ENCODE data around the gene CT55. TPM values are rescaled to one million over a fixed set of nuclear protein-coding genes. Genes with fewer than 3 reads are reported as not detected.
"Not testable (repeated sequence)": the region's sequence is repeated elsewhere in the genome, so short reads cannot be mapped to it uniquely, and the experiment has no call there.

CT55 gene
- total and polyA plus RNA-seq, 8 donors, result 0.16 to 0.43 (median 0.23) TPM; not detected in 3

DNA sequence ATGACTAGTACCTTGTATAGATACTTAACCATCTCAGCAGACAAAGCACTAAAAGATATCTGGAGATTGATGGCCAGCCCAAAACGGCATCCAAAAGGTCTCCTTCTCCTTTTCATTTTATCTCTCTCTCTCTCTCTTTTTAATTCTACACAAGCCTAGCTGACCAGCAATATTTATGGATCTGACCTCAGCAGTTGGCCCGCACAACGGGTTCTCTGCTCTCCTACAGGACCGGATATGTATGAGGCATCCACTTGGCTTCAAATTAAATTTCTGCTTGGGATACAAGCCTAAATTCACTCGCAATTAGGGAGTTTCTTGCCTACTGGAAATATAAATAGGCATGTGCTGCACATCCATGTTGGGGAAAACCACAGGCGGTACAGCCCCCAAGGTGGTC is 22.5 kb upstream of the CT55 start:
- ATAC-seq (no peak), DNase-seq (no peak)
- Histone ChIP-seq H3K27me3 (no peaks in the 10 kb centered on the region), H3K36me3 (no peaks in the 10 kb centered on the region), H3K9me3 (no peaks in the 10 kb centered on the region), H3K4me1 (no peaks in the 10 kb centered on the region), H3K27ac (no peak overlapping the region), H3K4me3 (no peak overlapping the region)
- TF ChIP-seq, protein P1, sequence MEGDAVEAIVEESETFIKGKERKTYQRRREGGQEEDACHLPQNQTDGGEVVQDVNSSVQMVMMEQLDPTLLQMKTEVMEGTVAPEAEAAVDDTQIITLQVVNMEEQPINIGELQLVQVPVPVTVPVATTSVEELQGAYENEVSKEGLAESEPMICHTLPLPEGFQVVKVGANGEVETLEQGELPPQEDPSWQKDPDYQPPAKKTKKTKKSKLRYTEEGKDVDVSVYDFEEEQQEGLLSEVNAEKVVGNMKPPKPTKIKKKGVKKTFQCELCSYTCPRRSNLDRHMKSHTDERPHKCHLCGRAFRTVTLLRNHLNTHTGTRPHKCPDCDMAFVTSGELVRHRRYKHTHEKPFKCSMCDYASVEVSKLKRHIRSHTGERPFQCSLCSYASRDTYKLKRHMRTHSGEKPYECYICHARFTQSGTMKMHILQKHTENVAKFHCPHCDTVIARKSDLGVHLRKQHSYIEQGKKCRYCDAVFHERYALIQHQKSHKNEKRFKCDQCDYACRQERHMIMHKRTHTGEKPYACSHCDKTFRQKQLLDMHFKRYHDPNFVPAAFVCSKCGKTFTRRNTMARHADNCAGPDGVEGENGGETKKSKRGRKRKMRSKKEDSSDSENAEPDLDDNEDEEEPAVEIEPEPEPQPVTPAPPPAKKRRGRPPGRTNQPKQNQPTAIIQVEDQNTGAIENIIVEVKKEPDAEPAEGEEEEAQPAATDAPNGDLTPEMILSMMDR (IDR thresholded peaks at IDR 0.05), result no peak
- intact Hi-C loops (cut with DNase I), result no loop called here

DNA sequence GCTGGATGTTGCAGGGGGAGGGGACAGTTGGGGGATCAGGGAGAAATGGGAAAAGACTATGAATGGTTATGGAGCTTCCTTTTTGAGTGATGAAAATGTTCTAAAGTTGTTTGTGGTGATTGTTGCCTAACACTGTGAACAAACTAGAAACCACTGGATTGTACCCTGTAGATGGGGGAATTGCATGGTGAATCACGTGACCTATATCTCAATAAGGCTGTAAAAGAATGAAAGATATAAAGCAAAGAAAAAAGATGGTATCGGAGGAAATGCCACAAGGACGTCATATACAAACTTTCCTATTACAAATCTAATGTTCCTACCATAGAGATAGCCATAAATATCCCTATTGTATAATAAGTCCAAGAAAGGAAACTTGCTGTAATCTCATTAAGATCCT is 20.6 kb upstream of the CT55 start:
- no peaks in the 10 kb centered on the region for H3K36me3 ChIP-seq
- H3K4me3 ChIP-seq, result no peak overlapping the region
- H3K4me1 ChIP-seq, result no peaks in the 10 kb centered on the region
- no peak for ATAC-seq
- DNase-seq, result no peak
- H3K27ac ChIP-seq, result no peak overlapping the region
- intact Hi-C loops (cut with DNase I), result no loop called here
- TF ChIP-seq, protein P1 (IDR thresholded peaks at IDR 0.05), result no peak
- no peaks in the 10 kb centered on the region for H3K27me3 ChIP-seq
- H3K9me3 ChIP-seq, result no peaks in the 10 kb centered on the region

DNA sequence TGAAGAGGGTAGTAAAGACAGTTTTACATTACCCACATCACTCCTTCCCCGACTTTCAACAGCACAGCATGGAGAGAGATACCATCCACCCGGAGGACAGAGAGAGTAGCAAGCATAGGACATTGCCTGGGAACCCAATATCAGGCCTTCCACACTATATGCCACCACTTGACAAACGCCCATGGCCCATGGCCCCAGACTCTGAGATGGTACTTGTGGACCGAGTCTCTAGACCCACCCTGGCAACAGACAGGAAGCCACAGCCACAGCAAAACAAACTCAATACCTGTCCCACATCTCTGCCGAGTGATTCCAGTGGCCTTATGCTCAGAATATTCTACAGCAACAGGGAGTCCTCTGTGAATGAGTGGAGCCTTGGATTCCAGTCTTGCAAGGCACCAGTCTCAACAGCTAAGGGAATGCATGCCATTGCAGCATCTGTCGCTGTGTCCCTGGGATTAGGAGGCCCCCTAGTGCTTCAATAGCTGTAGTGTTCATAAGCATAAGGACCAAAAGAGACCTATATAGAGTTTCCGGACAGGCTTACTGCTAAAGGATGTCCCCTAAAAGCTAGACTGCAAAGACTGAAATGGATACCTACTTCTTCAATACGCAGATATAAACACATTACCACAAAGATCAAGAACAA is 14.7 kb upstream of the CT55 start:
- peak; percentile 88 for ATAC-seq
- Histone ChIP-seq H3K4me1 (no peaks in the 10 kb centered on the region), H3K27me3 (peaks cover 0 to 7% of the 10 kb centered on the region in 2 donors), H3K4me3 (no peak overlapping the region), H3K9me3 (no peaks in the 10 kb centered on the region), H3K27ac (no peak overlapping the region), H3K36me3 (no peaks in the 10 kb centered on the region)
- intact Hi-C loops (cut with DNase I), result no loop called here
- TF ChIP-seq, protein P1 (IDR thresholded peaks at IDR 0.05), result peak; percentile 27 to 51
- DNase-seq, result peak in 2 of 4 donors; percentile 10 to 55

DNA sequence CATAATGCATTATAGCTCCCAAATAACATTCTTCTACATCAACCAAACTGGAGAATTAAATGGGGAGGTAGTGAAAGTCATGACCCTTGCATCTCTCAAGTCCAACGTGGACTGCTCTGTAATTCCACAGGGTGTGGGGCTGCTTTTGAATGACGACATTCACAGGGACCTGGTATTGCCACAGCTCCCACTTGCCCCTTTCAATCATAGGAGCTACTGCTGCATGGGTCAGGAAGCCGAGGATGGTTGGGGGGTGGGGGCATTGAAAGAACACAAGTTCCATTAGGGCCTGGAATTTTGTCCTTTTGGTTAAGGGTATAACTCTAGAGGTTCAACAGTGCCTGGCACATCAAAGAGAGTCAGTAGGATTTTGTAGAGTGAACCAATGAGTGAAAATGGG is 7.4 kb upstream of the CT55 start:
- H3K9me3 ChIP-seq, result no peaks in the 10 kb centered on the region
- TF ChIP-seq, protein P1 (IDR thresholded peaks at IDR 0.05), result no peak
- intact Hi-C loops (cut with DNase I), result no loop called here
- peaks cover 0 to under 1% of the 10 kb centered on the region in 2 donors for H3K27me3 ChIP-seq
- H3K27ac ChIP-seq, result no peak overlapping the region
- ATAC-seq (no peak), DNase-seq (no peak)
- H3K36me3 ChIP-seq, result no peaks in the 10 kb centered on the region
- H3K4me3 ChIP-seq, result no peak overlapping the region
- no peaks in the 10 kb centered on the region for H3K4me1 ChIP-seq

DNA sequence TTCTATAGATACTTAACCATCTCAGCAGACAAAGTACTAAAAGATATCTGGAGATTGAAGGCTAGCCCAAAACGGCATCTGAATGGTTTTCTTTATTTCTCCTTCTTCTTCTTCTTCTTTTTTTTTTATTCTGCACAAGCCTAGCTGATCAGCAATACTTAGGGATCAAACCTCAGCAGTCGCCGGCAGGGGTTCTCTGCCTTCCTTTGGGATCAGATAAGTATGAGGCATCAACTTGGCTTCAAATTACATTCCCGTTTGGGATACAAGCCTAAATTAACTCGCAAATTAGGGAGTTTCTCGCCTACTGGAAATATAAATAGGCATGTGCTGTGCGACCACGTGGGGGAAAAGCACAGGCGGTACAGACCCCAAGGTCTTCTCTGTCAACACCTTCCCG is 730 bp downstream of the CT55 start:
- H3K27me3 ChIP-seq, result no peaks in the 10 kb centered on the region
- ATAC-seq, result no peak

DNA sequence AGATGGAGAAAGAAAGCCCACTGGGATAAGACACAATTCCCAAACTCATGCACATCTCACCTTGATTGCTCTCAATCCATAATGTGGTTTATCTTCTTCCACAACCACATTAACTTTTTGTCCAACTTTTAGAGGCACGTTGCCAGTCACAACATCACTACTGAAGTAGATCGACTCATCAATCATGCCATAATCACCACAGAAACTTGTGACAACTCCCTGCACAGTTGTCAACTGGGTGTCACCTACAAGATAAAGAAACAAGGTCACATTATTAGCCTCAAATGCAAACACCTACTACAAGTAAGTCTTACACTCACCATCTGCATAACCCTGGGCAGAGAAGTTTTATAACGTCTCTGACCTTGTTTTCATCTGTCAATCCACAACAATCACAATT is 1.7 kb downstream of the CT55 start:
- DNase-seq; ATAC-seq; intact Hi-C loops (cut with DNase I); H3K27ac ChIP-seq; H3K4me3 ChIP-seq; H3K9me3 ChIP-seq; H3K27me3 ChIP-seq; H3K36me3 ChIP-seq; H3K4me1 ChIP-seq: not testable (repeated sequence)

More for the DNA sequence above, 730 bp downstream of the CT55 start:
- Histone ChIP-seq H3K4me3 (no peak overlapping the region), H3K4me1 (no peaks in the 10 kb centered on the region), H3K9me3 (no peaks in the 10 kb centered on the region), H3K36me3 (no peaks in the 10 kb centered on the region), H3K27ac (no peak overlapping the region)
- TF ChIP-seq, protein P1 (IDR thresholded peaks at IDR 0.05), result no peak
- intact Hi-C loops (cut with DNase I), result no loop called here
- no peak for DNase-seq
